GM23248 (cell line): Measurements from ENCODE around the gene NGB. TPM values are rescaled to one million over a fixed set of nuclear protein-coding genes. Genes with fewer than 3 reads are reported as not detected.

Experiments used
- DNase-seq: peaks from one replicate; pipeline ENCODE4 v3.0.0-alpha.2; 2015
- H2AFZ ChIP-seq: fragments of 200-600 bp; sonication (generic); 2 replicates; pipeline ENCODE4 v1.6.1; 2016; ENCODE audit warnings: antibody characterized with exemption
- H3F3A ChIP-seq: fragments of 200-600 bp; sonication (generic); 2 replicates; pipeline ENCODE4 v1.6.1; 2016; ENCODE audit warnings: mild to moderate bottlenecking, antibody characterized with exemption, mixed run types; ENCODE audit not compliant: insufficient read depth
- H3K27ac ChIP-seq: fragments of 200-600 bp; sonication (generic); 2 replicates; pipeline ENCODE4 v1.5.1; 2016; ENCODE audit warnings: mild to moderate bottlenecking
- H3K27me3 ChIP-seq: fragments of 200-600 bp; sonication (generic); replicated peaks from 2 replicates; pipeline ENCODE4 v1.6.1; 2016; ENCODE audit warnings: mild to moderate bottlenecking; ENCODE audit not compliant: insufficient read depth
- H3K36me3 ChIP-seq: fragments of 200-600 bp; sonication (generic); 2 replicates; pipeline ENCODE4 v1.6.1; 2016; ENCODE audit warnings: low read depth, mild to moderate bottlenecking
- H3K4me1 ChIP-seq: fragments of 200-600 bp; sonication (generic); 2 replicates; pipeline ENCODE4 v1.6.1; 2016; ENCODE audit warnings: mild to moderate bottlenecking; ENCODE audit not compliant: insufficient read depth
- H3K4me2 ChIP-seq: fragments of 200-600 bp; sonication (generic); one replicate; pipeline ENCODE4 v1.6.1; 2016; ENCODE audit warnings: mild to moderate bottlenecking; ENCODE audit not compliant: unreplicated experiment
- H3K4me3 ChIP-seq: fragments of 200-600 bp; sonication (generic); 2 replicates; pipeline ENCODE4 v1.5.1; 2016; ENCODE audit warnings: mild to moderate bottlenecking
- H3K79me2 ChIP-seq: fragments of 200-600 bp; sonication (generic); 2 replicates; pipeline ENCODE4 v1.6.1; 2016; ENCODE audit warnings: mild to moderate bottlenecking; ENCODE audit not compliant: insufficient read depth
- H3K9ac ChIP-seq: fragments of 200-600 bp; sonication (generic); 2 replicates; pipeline ENCODE4 v1.6.1; 2016; ENCODE audit warnings: mild to moderate bottlenecking
- H3K9me2 ChIP-seq: fragments of 200-600 bp; sonication (generic); 2 replicates; pipeline ENCODE4 v1.6.1; 2016; ENCODE audit warnings: mixed run types, mild to moderate bottlenecking, moderate library complexity; ENCODE audit not compliant: insufficient read depth
- H3K9me3 ChIP-seq: fragments of 200-600 bp; sonication (generic); one replicate; pipeline ENCODE4 v1.6.1; 2017; ENCODE audit warnings: low read depth
- H4K20me1 ChIP-seq: fragments of 200-600 bp; sonication (generic); 2 replicates; pipeline ENCODE4 v1.6.0; 2016; ENCODE audit not compliant: insufficient read depth
- EZH2 ChIP-seq: fragments of 200-600 bp; sonication (generic); IDR thresholded peaks from 2 replicates; pipeline ENCODE4 v1.6.1; 2018; ENCODE audit warnings: antibody characterized with exemption, mild to moderate bottlenecking; ENCODE audit not compliant: insufficient read depth, poor library complexity, severe bottlenecking
- EZH2phosphoT487 ChIP-seq: fragments of 200-600 bp; sonication (generic); IDR thresholded peaks from 2 replicates; pipeline ENCODE4 v1.6.1; 2018; ENCODE audit warnings: antibody characterized with exemption, moderate library complexity, mild to moderate bottlenecking, low read depth; ENCODE audit not compliant: insufficient read depth
- WGBS, 2 experiments: methylation state at CpG; one replicate each; pipeline ENCODE4 v1.1.6; 2015 to 2017; ENCODE audit warnings: low lambda C conversion rate in 2 of 2, low coverage in 1 of 2; ENCODE audit errors: missing lambda C conversion rate in 2 of 2; 5-methylcytosine and 5-hydroxymethylcytosine counted together
- in situ Hi-C: fragments of 300-500 bp; cut with MboI; formaldehyde crosslinking; loops from 2 replicates; pipeline ENCODE4 v1.15.0; 2020
- polyA plus RNA-seq: library from polyadenylated mRNA; unstranded; fragments of >200 nt; fragmentation: Nextera tagmentation; extraction: Ambion mirVana; gene quantifications from 2 replicates; pipeline ENCODE4 v1.2.1, GENCODE V29; 2016
- total RNA-seq: library from RNA; depleted of rRNA; stranded (reverse); fragments of >200 nt; shearing (Covaris generic); gene quantifications from 2 replicates; pipeline ENCODE4 v1.2.3, GENCODE V29; 2014

NGB gene
- total and polyA plus RNA-seq, 2 experiments from 2014 or later = not detected

- DNase-seq = no peak
- no peaks in the 10 kb centered on the region for H3K9me2 ChIP-seq
- H2AFZ ChIP-seq = no peak overlapping the region
- no peaks in the 10 kb centered on the region for H3K36me3 ChIP-seq
- no peak overlapping the region for H3K27ac ChIP-seq
- WGBS, 2 experiments = 21 to 42% methylated on average over 2 of the region's 2 CpGs
- no peaks in the 10 kb centered on the region for H4K20me1 ChIP-seq
- H3K9ac ChIP-seq = no peak overlapping the region
- no peaks in the 10 kb centered on the region; the same call in 1 of the 2 replicates for H3K27me3 ChIP-seq
- H3K4me2 ChIP-seq = no peak overlapping the region
- H3K79me2 ChIP-seq = no peaks in the 10 kb centered on the region
- TF ChIP-seq EZH2 (no peak), EZH2phosphoT487 (no peak)
- no peaks in the 10 kb centered on the region for H3K4me1 ChIP-seq
- H3F3A ChIP-seq = no peaks in the 10 kb centered on the region
- no peaks in the 10 kb centered on the region for H3K9me3 ChIP-seq
- in situ Hi-C loops = no loop called here
- H3K4me3 ChIP-seq = no peak overlapping the region
Measured at GRCh38 chr14:77230914-77231313, 40.1 kb downstream of the NGB start.

- Histone ChIP-seq H3K9me2 (no peaks in the 10 kb centered on the region), H3K4me2 (no peak overlapping the region), H3K79me2 (no peaks in the 10 kb centered on the region), H3K4me1 (no peaks in the 10 kb centered on the region), H4K20me1 (no peaks in the 10 kb centered on the region), H3K4me3 (no peak overlapping the region), H3K36me3 (no peaks in the 10 kb centered on the region), H3K9ac (no peak overlapping the region), H3K27me3 (no peaks in the 10 kb centered on the region; the same call in 1 of the 2 replicates), H3K27ac (no peak overlapping the region), H2AFZ (no peak overlapping the region), H3K9me3 (no peaks in the 10 kb centered on the region), H3F3A (no peaks in the 10 kb centered on the region)
- in situ Hi-C loops = no loop called here
- no peak for DNase-seq
- TF ChIP-seq EZH2phosphoT487 = no peak
- TF ChIP-seq EZH2 = no peak
- 35% methylated on average over 6 of the region's 6 CpGs for WGBS, 2 experiments
Measured at GRCh38 chr14:77228056-77228455, 43.0 kb downstream of the NGB start.

- Histone ChIP-seq H3K79me2 (no peaks in the 10 kb centered on the region), H3K27ac (no peak overlapping the region), H3K4me2 (no peak overlapping the region), H3K36me3 (no peaks in the 10 kb centered on the region), H3K9ac (no peak overlapping the region), H3K27me3 (no peaks in the 10 kb centered on the region; the same call in 1 of the 2 replicates), H3K4me3 (no peak overlapping the region), H3F3A (no peaks in the 10 kb centered on the region), H3K9me2 (no peaks in the 10 kb centered on the region), H2AFZ (no peak overlapping the region), H3K4me1 (no peaks in the 10 kb centered on the region), H4K20me1 (no peaks in the 10 kb centered on the region), H3K9me3 (no peaks in the 10 kb centered on the region)
- no peak for DNase-seq
- 51 to 56% methylated on average over 14 of the region's 14 CpGs for WGBS, 2 experiments
- TF ChIP-seq EZH2phosphoT487 (no peak), EZH2 (no peak)
- in situ Hi-C loops = no loop called here
Measured at GRCh38 chr14:77225892-77226557, 45.0 kb downstream of the NGB start.

- H2AFZ ChIP-seq = no peak overlapping the region
- H3K36me3 ChIP-seq = no peaks in the 10 kb centered on the region
- no peak overlapping the region for H3K9ac ChIP-seq
- no peak for DNase-seq
- in situ Hi-C loops = no loop called here
- H3K27me3 ChIP-seq = no peaks in the 10 kb centered on the region; the same call in 1 of the 2 replicates
- no peaks in the 10 kb centered on the region for H3K79me2 ChIP-seq
- H3F3A ChIP-seq = no peaks in the 10 kb centered on the region
- no peaks in the 10 kb centered on the region for H4K20me1 ChIP-seq
- TF ChIP-seq EZH2 (no peak), EZH2phosphoT487 (no peak)
- 54 to 64% methylated on average over 11 to 12 of the region's 12 CpGs for WGBS, 2 experiments
- no peak overlapping the region for H3K4me2 ChIP-seq
- H3K9me2 ChIP-seq = no peaks in the 10 kb centered on the region
- no peaks in the 10 kb centered on the region for H3K9me3 ChIP-seq
- no peaks in the 10 kb centered on the region for H3K4me1 ChIP-seq
- no peak overlapping the region for H3K4me3 ChIP-seq
- no peak overlapping the region for H3K27ac ChIP-seq
Measured at GRCh38 chr14:77225254-77225653, 45.8 kb downstream of the NGB start.
